Measurements from ENCODE around the gene ZGLP1.

The ZGLP1 gene

DNA sequence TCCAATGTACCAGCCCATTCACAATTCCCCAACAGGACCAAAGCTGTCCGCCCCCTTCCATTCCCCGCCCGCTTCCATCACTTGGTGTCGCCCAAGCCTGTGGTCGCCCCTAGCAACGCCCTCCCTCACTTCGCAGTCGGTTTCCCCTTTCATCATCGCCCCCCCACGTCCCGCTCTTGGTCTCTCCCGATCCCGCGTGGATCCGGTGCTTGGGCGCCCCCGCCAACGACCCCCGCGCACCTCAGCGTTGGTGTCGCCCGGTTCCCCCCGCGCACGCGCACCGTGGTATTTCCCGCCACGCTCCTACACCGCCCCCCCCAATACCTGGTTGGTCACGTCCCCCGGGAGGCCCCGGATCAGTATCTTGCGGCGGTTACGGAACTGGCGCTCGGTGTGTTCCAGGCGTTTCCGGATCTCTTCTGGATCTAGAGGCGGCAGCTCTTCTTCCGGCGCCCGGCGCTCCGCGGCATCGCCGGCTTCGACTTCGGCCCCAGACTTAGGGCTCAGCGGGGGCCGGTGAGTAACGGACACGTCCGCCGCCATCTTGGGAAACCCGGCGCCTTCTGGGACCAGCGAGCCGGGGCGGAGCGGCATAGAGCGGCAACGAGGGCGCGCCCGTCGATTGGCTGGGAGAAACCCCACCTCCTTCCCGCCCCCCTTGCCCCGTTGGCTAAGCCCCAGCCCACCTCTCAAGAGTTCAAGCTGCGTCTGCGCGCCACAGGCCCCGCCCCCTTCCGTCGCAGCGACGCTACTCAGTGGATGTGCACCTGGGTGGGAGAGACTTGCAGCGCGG lies 23.5 kb upstream of the ZGLP1 start, which contains the start of gene RAVER1:
TSS of gene RAVER1 (minus strand) at position 565 of the 793 bp plus-strand sequence. CDS start at position 543, 22 bp downstream.
- TF ChIP-seq, protein P1, sequence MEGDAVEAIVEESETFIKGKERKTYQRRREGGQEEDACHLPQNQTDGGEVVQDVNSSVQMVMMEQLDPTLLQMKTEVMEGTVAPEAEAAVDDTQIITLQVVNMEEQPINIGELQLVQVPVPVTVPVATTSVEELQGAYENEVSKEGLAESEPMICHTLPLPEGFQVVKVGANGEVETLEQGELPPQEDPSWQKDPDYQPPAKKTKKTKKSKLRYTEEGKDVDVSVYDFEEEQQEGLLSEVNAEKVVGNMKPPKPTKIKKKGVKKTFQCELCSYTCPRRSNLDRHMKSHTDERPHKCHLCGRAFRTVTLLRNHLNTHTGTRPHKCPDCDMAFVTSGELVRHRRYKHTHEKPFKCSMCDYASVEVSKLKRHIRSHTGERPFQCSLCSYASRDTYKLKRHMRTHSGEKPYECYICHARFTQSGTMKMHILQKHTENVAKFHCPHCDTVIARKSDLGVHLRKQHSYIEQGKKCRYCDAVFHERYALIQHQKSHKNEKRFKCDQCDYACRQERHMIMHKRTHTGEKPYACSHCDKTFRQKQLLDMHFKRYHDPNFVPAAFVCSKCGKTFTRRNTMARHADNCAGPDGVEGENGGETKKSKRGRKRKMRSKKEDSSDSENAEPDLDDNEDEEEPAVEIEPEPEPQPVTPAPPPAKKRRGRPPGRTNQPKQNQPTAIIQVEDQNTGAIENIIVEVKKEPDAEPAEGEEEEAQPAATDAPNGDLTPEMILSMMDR (IDR thresholded peaks at IDR 0.05): no peak

DNA sequence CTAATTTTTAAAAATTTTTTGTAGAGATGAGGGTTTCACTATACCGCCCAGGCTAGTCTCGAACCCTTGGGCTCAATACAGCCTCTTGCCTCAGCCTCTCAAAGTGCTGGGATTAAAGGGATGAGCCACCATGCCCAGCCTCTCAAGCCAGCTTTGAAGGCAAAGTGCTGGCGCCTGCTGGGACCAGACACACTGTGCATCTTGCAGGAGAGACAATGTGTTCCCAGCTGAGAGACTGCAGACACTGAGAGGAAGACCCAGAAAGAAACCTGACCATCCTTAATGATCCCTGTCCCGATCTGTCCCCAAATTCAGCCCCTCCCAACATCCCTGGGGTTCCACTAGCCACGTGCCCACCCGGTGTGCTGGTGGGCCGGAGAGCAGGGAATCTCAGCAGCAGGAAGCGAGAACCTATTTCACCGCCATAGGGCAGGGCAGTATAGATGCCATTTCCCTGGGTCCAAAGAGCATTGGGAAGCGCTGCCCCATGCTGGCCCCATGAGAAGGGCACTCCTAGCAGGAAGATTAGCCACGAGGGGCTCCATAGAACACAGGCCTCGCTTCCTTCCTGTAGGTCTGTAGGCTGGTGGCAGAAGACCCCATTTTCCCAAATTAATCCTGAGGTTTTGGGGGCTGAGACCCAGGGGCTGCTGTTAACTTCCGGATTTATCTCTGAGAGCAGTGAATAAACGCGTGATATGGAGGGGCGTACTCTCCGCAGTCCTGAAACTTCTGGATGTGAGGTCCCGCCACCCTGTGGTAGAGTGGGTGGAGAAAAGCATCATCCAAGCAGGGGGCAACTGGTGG lies 22.7 kb upstream of the ZGLP1 start:
- TF ChIP-seq, protein P1 (IDR thresholded peaks at IDR 0.05): no peak

DNA sequence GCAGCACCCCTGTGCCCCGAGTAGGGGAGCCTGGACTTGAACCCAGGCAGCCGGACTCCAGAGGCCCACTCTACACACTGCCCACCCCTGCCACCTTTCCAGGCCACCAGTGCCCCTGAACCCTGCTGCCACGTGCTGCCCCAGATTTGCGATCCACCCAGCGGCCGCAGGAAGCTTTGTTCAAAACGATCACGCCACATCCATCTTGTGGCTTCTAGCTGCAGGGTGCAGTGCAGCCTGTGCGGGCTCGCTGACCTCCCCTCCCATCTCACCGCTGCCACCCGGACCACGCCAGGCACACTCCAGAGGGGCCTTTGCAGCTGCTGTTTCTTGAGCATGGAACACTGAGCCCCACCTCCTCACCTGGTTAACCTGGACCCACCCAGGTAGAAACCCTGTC lies 19.9 kb upstream of the ZGLP1 start:
- TF ChIP-seq, protein P1 (IDR thresholded peaks at IDR 0.05): no peak

DNA sequence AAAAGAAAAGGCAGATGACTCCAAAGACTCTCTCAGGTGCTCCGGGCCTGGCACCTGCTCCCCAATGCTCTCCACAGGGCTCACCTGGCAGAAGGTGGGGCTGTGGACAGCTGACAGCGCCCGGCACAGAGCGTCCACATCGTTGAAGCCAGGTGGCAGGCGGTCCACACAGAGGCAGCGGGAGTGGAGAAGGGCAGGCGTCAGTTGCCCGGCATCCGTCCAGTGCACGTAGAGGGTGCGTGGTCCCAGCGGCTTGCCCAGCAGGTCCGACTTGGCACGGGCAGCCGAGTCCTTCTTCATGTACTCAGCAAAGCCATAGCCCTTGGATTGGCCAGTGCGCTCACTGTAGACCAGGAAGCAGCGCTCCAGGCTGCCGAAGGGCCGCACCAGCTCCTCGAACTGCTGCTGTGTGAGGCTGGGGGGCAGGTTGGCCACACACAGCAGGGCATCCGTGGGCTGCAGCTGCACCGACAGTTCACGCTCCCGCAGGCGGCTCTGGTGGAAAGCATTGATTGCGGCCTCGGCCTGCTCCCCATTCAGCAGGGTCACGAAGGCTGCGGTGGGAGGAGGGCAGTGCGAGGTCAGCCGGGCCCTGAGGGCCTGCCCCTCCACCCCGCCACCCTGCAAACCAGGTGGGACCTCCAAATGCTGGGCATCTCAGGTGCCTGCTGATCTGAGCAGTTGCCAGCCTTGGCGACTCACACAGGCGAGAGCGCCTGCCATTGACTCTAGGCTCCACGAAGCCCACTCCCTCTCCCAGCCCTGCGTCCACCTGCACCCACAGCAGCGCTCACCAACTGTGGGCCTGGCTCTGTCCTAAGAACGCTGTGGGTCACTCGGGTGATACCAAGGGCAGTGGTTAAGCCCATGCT lies 19.2 kb upstream of the ZGLP1 start:
- TF ChIP-seq, protein P1 (IDR thresholded peaks at IDR 0.05): no peak

DNA sequence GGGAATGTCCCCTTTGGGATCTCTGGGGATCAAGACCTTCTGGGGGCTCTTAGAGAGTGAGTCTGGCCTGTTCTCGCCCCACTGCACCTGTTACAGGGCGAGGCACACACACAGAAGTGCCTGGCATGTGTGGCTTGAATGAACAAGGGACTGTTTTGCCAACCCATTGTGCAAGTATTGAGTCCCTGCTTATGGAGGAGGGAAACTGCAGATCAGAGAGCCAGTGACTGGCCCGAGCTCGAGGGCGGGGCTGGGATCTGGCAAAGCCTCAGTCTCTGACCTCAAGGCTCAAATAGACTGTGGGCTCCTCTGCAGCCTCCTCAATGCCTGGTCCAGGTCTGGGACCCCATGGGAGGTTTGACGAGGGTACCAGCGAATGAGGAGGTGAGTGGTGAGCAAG lies 18.2 kb upstream of the ZGLP1 start:
- TF ChIP-seq, protein P1 (IDR thresholded peaks at IDR 0.05): no peak

DNA sequence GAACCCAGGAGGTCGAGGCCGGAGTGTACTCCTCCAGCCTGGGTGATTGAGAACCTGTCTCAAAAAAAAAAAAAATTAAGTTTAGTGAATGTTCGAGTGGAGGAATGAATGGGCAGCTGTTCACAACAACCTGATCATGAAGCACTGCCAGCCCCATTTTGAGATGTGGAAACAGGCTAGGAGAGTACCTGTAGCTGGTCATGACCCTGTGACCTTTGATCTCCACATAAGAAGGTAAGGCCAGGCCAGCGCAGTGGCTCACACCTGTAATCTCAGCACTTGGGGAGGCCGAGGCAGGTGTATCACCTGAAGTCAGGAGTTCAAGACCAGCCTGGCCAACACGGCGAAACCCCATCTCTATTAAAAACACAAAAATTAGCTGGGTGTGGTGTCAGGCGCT lies 16.1 kb upstream of the ZGLP1 start:
- TF ChIP-seq, protein P1 (IDR thresholded peaks at IDR 0.05): no peak
